ENCODE data around the gene C1QTNF5.

GRCh38 chr11:119293461-119293860 is 47.2 kb downstream of the C1QTNF5 start:
- TF ChIP-seq CTCF (IDR thresholded peaks at IDR 0.05), result no peak
- no peak for TF ChIP-seq POLR2A (IDR thresholded peaks at IDR 0.05)
